Measurements from ENCODE around the gene NR2F1-AS1. TPM values are rescaled to one million over a fixed set of nuclear protein-coding genes. Genes with fewer than 3 reads are reported as not detected.
A peak's percentile ranks its signal among the peaks of the same experiment; 100 is the strongest.

NR2F1-AS1 gene
- total RNA-seq, 1 experiment from 2014 or later: not detected

- no peak for DNase-seq
- Mint-ChIP-seq H3K36me3 (ENCODE audit: insufficient read depth, unreplicated experiment) (no peaks in the 10 kb centered on the region), H3K4me3 (ENCODE audit: unreplicated experiment) (no peak overlapping the region), H3K4me1 (ENCODE audit: low read depth, unreplicated experiment) (peaks cover 15% of the 10 kb centered on the region), H3K9me3 (ENCODE audit: unreplicated experiment) (no peaks in the 10 kb centered on the region), H3K27ac (ENCODE audit: unreplicated experiment) (no peak overlapping the region), H3K27me3 (ENCODE audit: insufficient read depth, unreplicated experiment) (peaks cover 5% of the 10 kb centered on the region)
- ChIA-PET POLR2A (no interaction called here), CTCF (no interaction called here)
- no peaks in the 10 kb centered on the region for H3K36me3 ChIP-seq (ENCODE audit: control insufficient read depth, insufficient read depth, low read length)
- no peaks in the 10 kb centered on the region for H3K9me3 ChIP-seq
- no peak for TF ChIP-seq CTCF (IDR thresholded peaks at IDR 0.05; ENCODE audit: insufficient read depth in 1 of 2, low read depth in 1 of 2, low read length in 1 of 2, severe bottlenecking in 1 of 2, unreplicated experiment in 1 of 2)
- H3K27me3 ChIP-seq (replicated peaks; ENCODE audit: control insufficient read depth, insufficient read depth, low read length): 0 out of 2 replicates have a peak, but pooled peaks cover 1% of the 10 kb centered on the region
- H3K4me3 ChIP-seq (ENCODE audit: low read depth, low read length): no peak overlapping the region
- BruUV-seq (replicated peaks): no TSS peak
- peaks cover 14% of the 10 kb centered on the region for H3K4me1 ChIP-seq
- intact Hi-C loops (cut with micrococcal nuclease; ENCODE audit: unreplicated experiment): no loop called here
Observed at GRCh38 chr5:93577854-93578812, 2.9 kb downstream of the NR2F1-AS1 start.

GRCh38 chr5:93576994-93577853 is 3.8 kb downstream of the NR2F1-AS1 start:
- Histone ChIP-seq H3K4me1 (peaks cover 14% of the 10 kb centered on the region), H3K9me3 (no peaks in the 10 kb centered on the region), H3K27me3 (replicated peaks; ENCODE audit: control insufficient read depth, insufficient read depth, low read length) (0 out of 2 replicates have a peak, but pooled peaks cover 1% of the 10 kb centered on the region), H3K36me3 (ENCODE audit: control insufficient read depth, insufficient read depth, low read length) (no peaks in the 10 kb centered on the region), H3K4me3 (ENCODE audit: low read depth, low read length) (no peak overlapping the region)
- Mint-ChIP-seq H3K27me3 (ENCODE audit: insufficient read depth, unreplicated experiment) (peaks cover 5% of the 10 kb centered on the region), H3K36me3 (ENCODE audit: insufficient read depth, unreplicated experiment) (no peaks in the 10 kb centered on the region), H3K9me3 (ENCODE audit: unreplicated experiment) (no peaks in the 10 kb centered on the region), H3K27ac (ENCODE audit: unreplicated experiment) (no peak overlapping the region), H3K4me1 (ENCODE audit: low read depth, unreplicated experiment) (peaks cover 15% of the 10 kb centered on the region), H3K4me3 (ENCODE audit: unreplicated experiment) (no peak overlapping the region)
- ChIA-PET POLR2A (no interaction called here), CTCF (no interaction called here)
- intact Hi-C loops (cut with micrococcal nuclease; ENCODE audit: unreplicated experiment): no loop called here
- no peak for TF ChIP-seq CTCF (IDR thresholded peaks at IDR 0.05; ENCODE audit: insufficient read depth in 1 of 2, low read depth in 1 of 2, low read length in 1 of 2, severe bottlenecking in 1 of 2, unreplicated experiment in 1 of 2)
- DNase-seq: peak in 1 of 2 experiments; percentile 9
- no TSS peak for BruUV-seq (replicated peaks)

Data from Caco-2 (cell line).